HG02610 (cell line): ENCODE measurements around the gene SRPK3.
"Not testable (repeated sequence)": the region's sequence is repeated elsewhere in the genome, so short reads cannot be mapped to it uniquely, and the experiment has no call there.

Experiments
- ATAC-seq: cut with Tn5 transposase; IDR thresholded peaks from one replicate; pipeline ENCODE4 v1.9.1; 2021; ENCODE audit warnings: mild to moderate bottlenecking, moderate library complexity; ENCODE audit not compliant: unreplicated experiment

Gene SRPK3

GRCh38 chrX:153804621-153805020 lies 23.8 kb downstream of the SRPK3 start:
- ATAC-seq, result no peak

GRCh38 chrX:153805436-153805835 lies 24.6 kb downstream of the SRPK3 start:
- no peak for ATAC-seq

- ATAC-seq, result no peak
Measured at GRCh38 chrX:153806999-153807575, 26.2 kb downstream of the SRPK3 start.

GRCh38 chrX:153807976-153808375 lies 27.1 kb downstream of the SRPK3 start:
- no peak for ATAC-seq

GRCh38 chrX:153812220-153812619 lies 31.4 kb downstream of the SRPK3 start:
- ATAC-seq, result no peak

GRCh38 chrX:153813161-153813560 lies 32.3 kb downstream of the SRPK3 start:
- no peak for ATAC-seq

GRCh38 chrX:153814591-153815315 lies 33.9 kb downstream of the SRPK3 start:
- no peak for ATAC-seq

- ATAC-seq, result no peak
Measured at GRCh38 chrX:153816831-153817690, 36.2 kb downstream of the SRPK3 start.

- ATAC-seq, result not testable (repeated sequence)
Measured at GRCh38 chrX:153818064-153818463, 37.2 kb downstream of the SRPK3 start.

GRCh38 chrX:153818571-153819383 lies 37.9 kb downstream of the SRPK3 start:
- no peak for ATAC-seq

GRCh38 chrX:153819384-153820040 lies 38.7 kb downstream of the SRPK3 start:
- no peak for ATAC-seq

GRCh38 chrX:153820601-153821000 lies 39.8 kb downstream of the SRPK3 start:
- no peak for ATAC-seq

GRCh38 chrX:153821066-153821465 lies 40.2 kb downstream of the SRPK3 start:
- no peak for ATAC-seq

GRCh38 chrX:153824348-153824747 lies 43.5 kb downstream of the SRPK3 start:
- no peak for ATAC-seq

GRCh38 chrX:153825042-153825441 lies 44.2 kb downstream of the SRPK3 start:
- ATAC-seq, result no peak

GRCh38 chrX:153827016-153827415 lies 46.2 kb downstream of the SRPK3 start:
- ATAC-seq, result no peak

GRCh38 chrX:153827903-153828302 lies 47.1 kb downstream of the SRPK3 start:
- no peak for ATAC-seq

GRCh38 chrX:153828308-153828707 lies 47.5 kb downstream of the SRPK3 start:
- no peak for ATAC-seq

GRCh38 chrX:153828723-153829548 lies 48.1 kb downstream of the SRPK3 start:
- no peak for ATAC-seq

GRCh38 chrX:153829549-153829798 lies 48.6 kb downstream of the SRPK3 start:
- no peak for ATAC-seq
